GM21423 (cell line): Measurements from ENCODE around the gene GBF1.

Experiments
- ATAC-seq: cut with Tn5 transposase; IDR thresholded peaks from one replicate; pipeline ENCODE4 v1.9.1; 2021; ENCODE audit warnings: mild to moderate bottlenecking, moderate library complexity; ENCODE audit not compliant: unreplicated experiment

Gene GBF1

DNA sequence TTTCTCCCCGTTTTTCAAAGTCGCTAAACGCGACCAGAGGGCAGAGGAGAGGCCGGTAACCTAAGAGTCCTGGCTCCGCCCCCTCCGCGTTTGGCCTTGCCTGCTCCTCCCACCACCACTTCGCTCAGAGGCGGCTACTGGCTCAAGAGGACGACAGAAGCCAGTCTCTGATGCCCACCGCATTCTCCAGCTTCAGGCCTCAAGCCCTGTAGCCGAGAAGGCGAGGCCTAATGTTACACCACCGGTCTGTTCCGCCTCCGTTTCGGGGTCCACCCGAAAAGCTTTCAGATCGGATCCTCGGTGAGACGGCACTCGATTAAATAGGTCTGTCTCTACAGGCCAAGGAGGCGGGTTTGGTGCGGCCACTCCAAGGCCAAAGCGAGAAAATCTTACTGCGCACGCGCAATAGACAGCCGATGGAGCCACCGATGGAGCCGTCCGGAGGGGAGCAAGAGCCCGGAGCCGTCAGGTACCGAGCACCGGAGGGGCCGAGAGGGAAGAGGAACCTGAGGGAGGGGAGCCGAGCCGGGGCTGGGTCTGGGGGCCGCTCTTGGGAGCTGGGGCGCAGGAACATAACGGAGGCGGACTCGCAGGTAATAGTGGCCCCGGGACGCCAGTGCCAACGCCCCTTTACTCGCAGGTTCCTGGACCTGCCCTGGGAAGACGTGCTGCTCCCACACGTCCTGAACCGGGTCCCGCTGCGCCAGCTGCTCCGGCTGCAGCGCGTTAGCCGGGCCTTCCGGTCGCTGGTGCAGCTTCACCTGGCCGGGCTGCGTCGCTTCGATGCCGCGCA is 175.6 kb downstream of the GBF1 start, which contains the start of gene FBXL15:
Gene FBXL15 (plus strand): TSS at position 123 of the 793 bp plus-strand sequence. CDS start 294 bp downstream, at position 417.
- ATAC-seq: peak; percentile 64

DNA sequence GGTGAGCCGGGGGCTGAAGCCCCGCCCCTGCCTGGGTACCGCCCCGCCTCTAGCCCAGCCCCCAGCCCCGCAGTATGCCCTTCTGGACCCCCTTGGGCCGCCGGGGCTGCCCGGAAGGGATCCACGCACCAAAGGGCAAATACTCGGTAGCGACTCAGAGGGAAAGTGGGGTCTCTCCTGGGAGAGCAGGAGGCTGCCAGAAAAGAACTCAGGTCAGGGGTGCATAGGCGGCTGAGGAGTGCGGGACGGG is 176.1 kb downstream of the GBF1 start:
- no peak for ATAC-seq

- ATAC-seq: no peak
Observed at GRCh38 chr10:102421757-102422512, 176.6 kb downstream of the GBF1 start.

DNA sequence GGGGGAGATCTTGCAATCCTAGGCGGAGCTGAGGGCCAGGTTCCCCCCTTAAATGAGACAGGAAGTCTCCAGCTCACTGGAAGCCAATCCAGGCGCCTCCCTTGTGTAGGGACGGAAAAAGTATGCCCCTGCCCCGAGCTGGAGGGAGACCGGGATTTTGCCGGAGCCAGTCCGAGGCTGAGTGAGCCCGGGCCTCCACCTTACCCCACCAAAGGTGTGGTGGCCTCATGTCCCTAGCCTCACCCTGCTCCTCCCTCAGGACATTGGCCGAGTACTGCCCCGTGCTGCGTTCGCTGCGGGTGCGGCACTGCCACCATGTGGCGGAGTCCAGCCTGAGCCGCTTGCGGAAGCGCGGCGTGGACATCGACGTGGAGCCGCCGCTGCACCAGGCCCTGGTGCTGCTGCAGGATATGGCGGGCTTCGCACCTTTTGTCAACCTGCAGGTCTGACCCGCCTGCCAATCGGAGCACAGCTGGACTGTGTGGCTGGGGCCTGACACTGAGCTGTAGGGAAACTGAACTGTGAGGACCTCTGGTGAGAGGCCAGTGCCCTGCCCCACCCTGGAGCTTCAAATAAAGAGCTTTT is 177.3 kb downstream of the GBF1 start:
- ATAC-seq: no peak

DNA sequence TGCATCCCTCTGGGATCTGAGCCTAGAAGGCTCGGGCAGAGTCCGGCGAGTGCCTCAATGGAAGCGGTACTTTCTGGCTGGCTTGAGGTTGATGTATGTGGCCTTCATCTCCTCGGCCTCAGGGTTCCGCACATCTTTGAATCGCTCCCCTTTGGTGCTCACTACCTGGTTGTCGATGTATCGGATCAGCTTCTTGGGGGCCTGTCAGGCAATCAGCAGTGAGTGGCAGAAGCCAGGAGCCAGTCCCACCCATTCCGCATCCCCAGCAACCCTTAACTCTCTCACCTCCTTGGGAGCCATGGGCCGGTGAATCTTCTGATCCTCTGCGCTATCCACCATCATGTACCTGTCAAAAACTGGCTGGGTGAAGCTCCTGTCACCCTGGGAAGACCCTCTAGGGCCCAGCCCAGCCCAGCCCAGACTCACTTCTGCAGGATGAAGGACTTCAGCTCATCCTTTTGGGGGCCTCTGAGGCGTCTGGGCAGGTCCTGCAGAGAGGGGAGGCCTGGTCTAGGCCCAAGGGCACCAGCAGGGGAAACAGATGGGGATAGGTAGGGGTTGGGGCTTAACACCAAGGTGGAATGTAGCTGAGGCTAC is 178.1 kb downstream of the GBF1 start:
- ATAC-seq: no peak

- ATAC-seq: no peak
Observed at GRCh38 chr10:102424145-102424544, 178.8 kb downstream of the GBF1 start.

DNA sequence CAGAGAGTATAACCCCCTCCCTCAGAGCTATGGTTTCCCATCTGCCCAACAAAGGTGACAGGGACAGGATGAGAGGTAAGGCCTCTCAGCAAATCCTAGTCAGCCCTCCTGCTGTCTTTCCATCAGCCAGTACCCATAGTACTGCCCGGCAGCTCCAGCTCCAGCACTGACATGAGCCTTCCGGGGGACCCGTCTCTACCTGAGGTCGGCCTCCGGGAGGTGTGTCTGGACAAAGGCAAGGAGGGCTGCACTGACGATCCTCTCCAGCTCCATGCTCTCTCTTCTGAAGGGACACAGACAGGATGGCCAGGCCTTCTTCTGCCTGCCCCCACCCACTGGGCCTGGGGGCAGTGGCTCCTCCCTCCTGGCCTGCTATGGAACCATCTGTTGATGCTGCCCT is 179.6 kb downstream of the GBF1 start:
- ATAC-seq: no peak

DNA sequence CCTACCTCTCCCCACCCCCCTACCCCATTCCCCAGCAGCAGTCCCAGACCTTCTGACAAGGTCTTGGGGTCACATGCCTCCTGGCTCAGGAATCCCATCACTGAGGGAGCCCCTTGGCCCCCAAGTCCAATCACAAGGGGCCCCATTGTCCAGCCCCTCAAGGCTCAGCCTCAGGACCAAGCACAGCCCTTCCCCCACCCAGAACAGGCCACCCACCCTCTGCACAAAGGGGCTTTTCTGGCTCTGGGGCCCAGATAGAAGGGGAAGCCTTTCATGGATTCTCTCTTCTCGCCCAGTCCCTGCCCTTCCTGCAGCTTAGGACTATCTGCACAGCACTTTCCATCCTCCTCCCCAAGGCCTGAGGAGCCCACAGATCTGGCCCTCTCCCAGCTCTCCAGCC is 180.1 kb downstream of the GBF1 start:
- ATAC-seq: no peak

- no peak for ATAC-seq
Observed at GRCh38 chr10:102426803-102427287, 181.5 kb downstream of the GBF1 start.

GRCh38 chr10:102429468-102429867 is 184.1 kb downstream of the GBF1 start:
- no peak for ATAC-seq

GRCh38 chr10:102431452-102432124 is 186.3 kb downstream of the GBF1 start:
- no peak for ATAC-seq
